ENCODE measurements around the gene CHDH. TPM values are rescaled to one million over a fixed set of nuclear protein-coding genes. Genes with fewer than 3 reads are reported as not detected.

CHDH gene
- polyA plus RNA-seq, 3 donors = 0.22 to 5.4 (median 0.92) TPM

DNA sequence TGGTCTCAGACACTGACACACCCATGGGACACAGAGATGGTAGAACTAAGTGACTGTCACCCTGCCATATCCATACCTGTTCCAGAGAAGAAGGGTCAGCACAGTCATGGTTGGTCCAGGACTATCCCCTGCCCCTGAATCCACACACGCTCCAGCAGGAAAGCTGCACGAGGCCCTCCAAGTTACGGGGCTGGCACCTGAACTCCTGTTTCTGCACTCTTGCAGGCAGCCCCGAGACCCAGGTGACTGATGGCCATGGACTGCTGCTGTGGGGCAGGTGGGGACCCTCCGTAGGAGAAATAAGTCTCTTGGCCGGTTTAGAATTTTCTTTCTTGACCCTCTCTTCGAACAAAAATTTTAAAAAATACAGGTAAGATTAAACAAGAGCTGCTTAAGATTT is 30.6 kb downstream of the CHDH start:
- no peak overlapping the region for H3K27ac ChIP-seq (ENCODE audit: low read depth, low read length)
- 93 to 96% (median 93%) methylated on average over 7 of the region's 7 CpGs for WGBS, 3 donors

GRCh38 chr3:53815067-53815466 is 31.2 kb downstream of the CHDH start:
- WGBS, 3 donors = 79 to 94% (median 90%) methylated on average over 4 of the region's 4 CpGs
- no peak overlapping the region for H3K27ac ChIP-seq (ENCODE audit: low read depth, low read length)

DNA sequence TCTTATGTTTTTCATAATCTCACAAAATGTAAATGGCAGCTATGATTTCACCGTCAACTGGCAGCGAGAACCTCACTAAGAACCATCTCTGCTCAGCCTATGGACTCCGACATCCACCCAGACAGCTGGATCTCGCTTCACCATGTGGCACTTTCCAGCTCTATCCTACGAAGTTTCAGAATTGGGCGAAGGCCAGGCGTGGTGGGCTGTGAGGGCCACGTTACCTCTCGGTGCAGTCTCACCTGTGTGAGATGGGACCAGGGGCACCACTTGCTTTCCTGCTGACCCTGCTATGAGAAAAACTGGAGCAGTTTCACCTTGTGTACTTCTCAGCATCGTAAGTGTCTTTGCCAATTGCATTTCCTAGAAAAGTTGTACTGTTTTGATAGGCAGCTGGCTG is 32.3 kb downstream of the CHDH start:
- 85 to 89% (median 89%) methylated on average over 10 of the region's 10 CpGs for WGBS, 3 donors
- H3K27ac ChIP-seq (ENCODE audit: low read depth, low read length) = no peak overlapping the region

DNA sequence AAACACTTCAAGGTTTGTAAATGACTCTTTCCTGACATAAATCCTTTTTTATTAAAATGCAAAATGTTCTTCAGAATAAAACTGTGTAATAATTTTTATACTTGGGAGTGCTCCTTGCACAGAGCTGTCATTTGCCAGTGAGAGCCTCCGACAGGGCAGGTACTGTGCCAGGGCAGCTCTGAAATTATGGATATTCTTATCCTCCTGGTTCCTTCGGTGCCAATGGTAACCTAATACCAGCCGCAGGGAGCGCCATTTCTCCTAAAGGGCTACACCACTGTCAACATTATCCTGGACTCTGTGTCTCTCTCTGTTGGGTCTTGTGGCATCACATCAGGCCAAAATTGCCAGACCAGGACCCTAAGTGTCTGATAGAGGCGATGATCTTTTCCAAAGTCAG is 33.0 kb downstream of the CHDH start:
- no peak overlapping the region for H3K27ac ChIP-seq (ENCODE audit: low read depth, low read length)
- 87 to 90% (median 90%) methylated on average over 5 of the region's 5 CpGs for WGBS, 3 donors

DNA sequence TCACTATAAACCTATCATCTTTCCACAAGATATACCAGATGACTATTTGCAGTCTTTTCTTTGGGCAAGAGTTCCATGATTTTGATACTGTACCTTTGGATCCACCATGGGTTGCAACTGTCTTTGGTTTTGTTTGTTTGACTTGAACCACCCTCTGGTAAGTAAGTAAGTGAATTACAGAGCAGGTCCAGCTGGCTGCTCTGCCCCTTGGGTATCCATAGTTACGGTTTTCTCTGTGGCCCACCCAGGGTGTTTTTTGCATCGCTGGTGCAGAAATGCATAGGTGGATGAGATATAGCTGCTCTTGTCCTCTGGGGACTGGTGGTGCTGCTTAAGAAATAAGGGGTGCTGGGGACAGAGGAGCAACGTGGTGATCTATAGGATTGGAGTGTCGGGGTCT is 33.8 kb downstream of the CHDH start:
- 73 to 79% (median 75%) methylated on average over 4 of the region's 4 CpGs for WGBS, 3 donors
- no peak overlapping the region for H3K27ac ChIP-seq (ENCODE audit: low read depth, low read length)

DNA sequence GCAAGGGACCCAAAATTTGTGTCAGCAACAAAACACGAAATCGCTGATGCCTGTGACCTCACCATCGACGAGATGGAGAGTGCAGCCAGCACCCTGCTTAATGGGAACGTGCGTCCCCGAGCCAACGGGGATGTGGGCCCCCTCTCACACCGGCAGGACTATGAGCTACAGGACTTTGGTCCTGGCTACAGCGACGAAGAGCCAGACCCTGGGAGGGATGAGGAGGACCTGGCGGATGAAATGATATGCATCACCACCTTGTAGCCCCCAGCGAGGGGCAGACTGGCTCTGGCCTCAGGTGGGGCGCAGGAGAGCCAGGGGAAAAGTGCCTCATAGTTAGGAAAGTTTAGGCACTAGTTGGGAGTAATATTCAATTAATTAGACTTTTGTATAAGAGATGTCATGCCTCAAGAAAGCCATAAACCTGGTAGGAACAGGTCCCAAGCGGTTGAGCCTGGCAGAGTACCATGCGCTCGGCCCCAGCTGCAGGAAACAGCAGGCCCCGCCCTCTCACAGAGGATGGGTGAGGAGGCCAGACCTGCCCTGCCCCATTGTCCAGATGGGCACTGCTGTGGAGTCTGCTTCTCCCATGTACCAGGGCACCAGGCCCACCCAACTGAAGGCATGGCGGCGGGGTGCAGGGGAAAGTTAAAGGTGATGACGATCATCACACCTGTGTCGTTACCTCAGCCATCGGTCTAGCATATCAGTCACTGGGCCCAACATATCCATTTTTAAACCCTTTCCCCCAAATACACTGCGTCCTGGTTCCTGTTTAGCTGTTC is 34.9 kb downstream of the CHDH start:
- no peak overlapping the region for H3K27ac ChIP-seq (ENCODE audit: low read depth, low read length)
- 91 to 93% (median 92%) methylated on average over 24 of the region's 24 CpGs for WGBS, 3 donors

- H3K27ac ChIP-seq (ENCODE audit: low read depth, low read length) = no peak overlapping the region
- whole genome bisulfite sequencing, 3 donors = 83 to 90% (median 85%) methylated on average over 28 of the region's 28 CpGs
Observed at GRCh38 chr3:53809764-53810400, 36.3 kb downstream of the CHDH start.

DNA sequence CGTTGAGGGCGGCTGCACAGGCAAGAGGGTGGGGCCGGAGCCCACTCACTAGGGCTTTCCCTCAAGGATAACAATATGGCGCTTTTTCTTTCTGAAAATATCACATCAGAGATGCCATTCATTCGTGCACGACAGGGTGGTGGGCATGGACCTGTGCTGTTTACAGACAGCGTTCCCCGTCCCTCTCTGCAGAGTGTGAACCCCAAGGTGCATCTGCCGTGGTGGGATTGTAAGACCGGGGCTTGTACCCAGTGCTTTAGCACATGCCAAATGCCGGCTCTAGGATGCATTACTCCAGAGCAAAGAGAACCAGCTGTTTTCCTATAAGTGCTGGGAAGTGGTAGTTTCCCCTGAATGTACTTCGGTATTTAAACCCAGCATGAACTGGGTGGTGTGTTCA is 37.0 kb downstream of the CHDH start:
- H3K27ac ChIP-seq (ENCODE audit: low read depth, low read length) = no peak overlapping the region
- WGBS, 3 donors = 86 to 89% (median 88%) methylated on average over 12 of the region's 12 CpGs

DNA sequence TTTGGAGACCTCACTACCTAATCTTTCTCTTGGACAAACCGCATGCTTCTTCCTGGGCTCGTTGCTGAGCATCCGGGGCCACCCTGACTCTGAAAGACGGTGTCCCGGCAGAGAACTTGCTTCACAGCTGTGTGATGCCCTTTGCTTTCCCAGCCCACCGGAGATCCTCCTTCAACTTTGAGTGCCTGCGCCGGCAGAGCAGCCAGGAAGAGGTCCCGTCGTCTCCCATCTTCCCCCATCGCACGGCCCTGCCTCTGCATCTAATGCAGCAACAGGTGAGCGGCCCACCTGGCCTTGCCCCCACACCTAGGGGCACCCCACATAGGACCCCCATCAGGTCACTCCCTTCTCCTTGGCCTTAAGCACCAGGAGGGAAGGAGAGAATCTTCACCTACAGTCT is 37.7 kb downstream of the CHDH start:
- H3K27ac ChIP-seq (ENCODE audit: low read depth, low read length) = no peak overlapping the region
- WGBS, 3 donors = 89 to 97% (median 96%) methylated on average over 13 of the region's 13 CpGs

- 78 to 88% (median 80%) methylated on average over 15 of the region's 15 CpGs for WGBS, 3 donors
Observed at GRCh38 chr3:53807117-53807810, 39.0 kb downstream of the CHDH start.

DNA sequence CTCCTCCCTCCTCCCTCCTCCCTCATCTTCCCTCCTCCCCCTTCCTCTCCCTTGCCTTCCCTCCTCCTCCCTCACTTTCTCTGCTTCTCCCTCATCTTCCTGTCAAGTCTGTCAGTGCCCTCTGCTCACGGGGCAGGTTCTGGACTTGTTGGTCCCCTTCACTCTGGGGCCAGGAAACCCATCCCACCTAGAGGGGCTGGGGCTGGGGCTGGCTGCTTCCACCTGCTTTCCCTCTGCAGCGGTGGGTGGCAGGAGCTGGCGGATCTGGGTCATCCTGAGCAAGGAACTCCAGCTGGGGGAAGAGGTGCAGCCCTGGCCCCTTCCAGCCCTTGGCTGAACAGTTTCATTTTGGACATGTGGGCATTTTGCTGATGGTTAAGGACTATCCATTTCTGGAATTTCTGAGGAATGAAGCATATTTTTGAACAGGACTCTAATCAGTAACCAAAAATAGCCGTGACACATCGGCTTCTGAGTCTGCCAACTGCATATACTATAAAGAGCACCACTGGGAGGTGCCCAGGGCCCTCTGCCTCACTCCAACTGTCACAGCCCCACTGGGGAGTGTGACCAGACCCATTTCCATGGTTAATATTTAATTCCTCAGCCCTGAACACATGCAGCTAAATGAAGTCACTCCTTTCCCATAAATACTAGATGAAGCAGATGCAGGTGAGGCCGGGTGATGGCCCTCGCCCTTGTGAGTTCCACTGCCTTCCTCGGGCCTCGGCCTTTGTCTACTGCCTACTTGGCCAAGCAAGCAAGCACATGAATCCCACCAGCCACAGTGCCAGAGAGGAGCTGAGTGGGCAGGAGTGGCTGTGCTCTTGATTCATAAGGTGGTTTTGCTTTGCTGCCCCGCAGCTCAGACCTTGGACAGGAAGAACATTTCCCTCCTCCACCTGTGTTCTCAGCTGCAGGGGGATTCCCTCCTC is 39.8 kb downstream of the CHDH start:
- no peak overlapping the region for H3K27ac ChIP-seq (ENCODE audit: low read depth, low read length)
- WGBS, 3 donors = 40 to 72% (median 63%) methylated on average over 10 of the region's 10 CpGs

More at GRCh38 chr3:53807117-53807810, 39.0 kb downstream of the CHDH start:
- H3K27ac ChIP-seq (ENCODE audit: low read depth, low read length) = no peak overlapping the region

DNA sequence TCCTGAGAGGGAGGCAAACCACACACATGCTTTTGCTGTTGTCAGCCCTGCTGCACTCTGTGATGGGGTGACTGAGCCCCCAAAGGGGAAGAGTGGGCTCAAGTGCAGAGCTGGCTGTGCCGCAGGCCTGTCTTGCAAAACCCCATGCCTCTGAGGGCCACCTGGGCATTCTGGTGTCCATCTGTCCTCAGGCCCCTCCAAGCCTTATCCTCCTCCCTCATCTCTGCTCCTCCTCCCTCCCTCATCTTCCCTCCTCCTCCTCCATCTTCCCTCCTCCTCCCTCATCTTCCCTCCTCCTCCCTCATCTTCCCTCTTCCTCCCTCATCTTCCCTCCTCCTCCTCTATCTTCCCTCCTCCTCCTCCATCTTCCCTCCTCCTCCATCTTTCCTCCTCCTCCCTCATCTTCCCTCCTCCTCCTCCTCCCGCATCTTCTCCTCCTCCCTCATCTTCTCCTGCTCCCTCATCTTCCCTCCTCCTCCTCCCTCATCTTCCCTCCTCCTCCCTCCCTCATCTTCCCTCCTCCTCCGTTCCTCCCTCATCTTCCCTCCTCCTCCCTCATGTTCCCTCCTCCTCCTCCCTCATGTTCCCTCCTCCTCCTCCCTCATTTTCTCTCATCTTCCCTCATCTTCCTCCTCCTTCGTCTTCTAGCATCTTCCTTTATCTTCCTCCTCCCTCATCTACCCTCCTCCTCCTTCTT is 40.6 kb downstream of the CHDH start:
- WGBS, 3 donors = 74 to 87% (median 84%) methylated on average over 4 of the region's 4 CpGs
- no peak overlapping the region for H3K27ac ChIP-seq (ENCODE audit: low read depth, low read length)

- H3K27ac ChIP-seq (ENCODE audit: low read depth, low read length) = no peak overlapping the region
- 61 to 77% (median 62%) methylated on average over 14 of the region's 14 CpGs for WGBS, 3 donors
Observed at GRCh38 chr3:53804697-53805462, 41.3 kb downstream of the CHDH start.

DNA sequence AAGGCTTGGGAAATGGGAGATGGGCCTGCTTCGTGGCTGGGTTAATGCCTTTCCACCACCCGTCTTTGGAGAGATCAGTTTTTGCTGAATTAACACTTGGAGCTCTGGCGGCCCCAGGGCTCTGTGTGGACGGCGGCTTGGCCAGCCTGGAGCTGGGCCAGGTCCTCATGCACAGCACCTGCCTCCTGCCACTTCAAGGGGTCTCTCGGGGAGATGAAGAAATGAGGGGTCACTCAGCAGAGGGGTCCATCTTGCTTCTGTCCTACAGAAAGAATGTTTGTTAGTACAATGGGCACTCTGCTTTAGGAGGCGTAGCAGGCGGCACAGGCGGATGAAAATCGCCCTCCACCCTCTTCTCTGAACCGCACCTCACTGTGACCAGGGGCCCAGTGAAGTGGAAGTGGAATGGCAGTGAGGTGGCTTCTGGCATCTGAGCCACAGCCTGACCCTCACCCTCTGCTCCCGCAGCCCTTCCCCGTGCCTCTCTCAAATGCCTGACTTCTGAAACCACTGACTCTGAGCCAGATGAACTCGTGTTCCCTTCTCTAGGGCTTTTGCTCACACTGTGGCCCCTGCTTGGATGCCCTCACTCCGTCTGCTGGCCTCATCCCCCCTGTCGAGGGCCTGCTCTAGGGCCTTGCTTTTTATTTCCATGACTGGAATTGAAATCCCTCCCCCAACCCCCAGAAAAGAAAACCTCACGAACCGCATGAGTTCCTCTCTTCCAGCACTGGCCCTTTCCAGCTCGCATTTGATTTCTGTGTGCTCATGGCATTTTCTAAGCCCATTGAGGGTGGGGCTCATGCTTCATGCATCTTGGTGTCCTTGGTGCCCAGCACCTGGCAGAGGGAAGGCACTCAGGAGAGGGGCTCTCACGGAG is 42.2 kb downstream of the CHDH start:
- 72 to 79% (median 78%) methylated on average over 20 of the region's 20 CpGs for WGBS, 3 donors
- H3K27ac ChIP-seq (ENCODE audit: low read depth, low read length) = no peak overlapping the region

DNA sequence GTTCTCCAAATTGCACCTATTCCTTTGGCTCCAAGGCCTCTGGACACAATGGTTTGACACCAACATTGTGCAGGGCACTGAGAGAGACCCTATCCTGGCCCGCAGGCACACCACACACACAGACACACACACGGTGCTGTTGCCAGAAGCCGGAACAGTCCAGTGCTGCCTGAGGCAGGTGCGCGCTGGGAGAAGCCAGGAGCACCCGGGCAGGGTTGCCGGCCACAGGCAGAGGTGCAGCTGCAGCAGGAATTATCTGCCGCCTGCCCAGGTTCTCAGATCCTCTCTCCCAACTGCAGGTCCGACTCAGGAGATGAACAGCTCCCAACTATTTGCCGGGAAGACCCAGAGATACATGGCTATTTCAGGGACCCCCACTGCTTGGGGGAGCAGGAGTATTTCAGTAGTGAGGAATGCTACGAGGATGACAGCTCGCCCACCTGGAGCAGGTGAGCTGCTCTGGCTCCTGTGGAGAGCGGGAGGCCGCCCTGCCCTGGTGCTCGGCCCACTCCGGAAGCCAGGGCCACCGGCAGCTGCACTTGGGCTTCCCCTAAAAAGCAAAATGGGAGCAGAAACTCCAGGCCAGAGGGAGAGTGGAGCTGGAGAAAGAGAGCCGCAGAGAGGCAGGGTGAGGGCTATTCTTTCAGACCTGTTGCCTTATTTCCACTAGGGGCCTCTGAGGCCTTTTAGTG is 42.9 kb downstream of the CHDH start:
- H3K27ac ChIP-seq (ENCODE audit: low read depth, low read length) = no peak overlapping the region
- WGBS, 3 donors = 88 to 94% (median 93%) methylated on average over 18 of the region's 18 CpGs

Data from adipose tissue (tissue), 3 donors.